ENCODE results near the gene NACC2. TPM values are rescaled to one million over a fixed set of nuclear protein-coding genes. Genes with fewer than 3 reads are reported as not detected.

Gene NACC2
- total and polyA plus RNA-seq, 9 of the 15 experiments (the other 6 are each of a cell fraction or from before 2014, with no cell fraction given): 0.70 to 25.1 (median 5.6) TPM

- WGBS (ENCODE audit: insufficient coverage, low coverage, missing lambda C conversion rate): 95% methylated on average over 11 of the region's 22 CpGs
- Histone ChIP-seq H3K9ac (ENCODE audit: insufficient read depth in 1 of 2, low read depth in 2 of 2, low read length in 2 of 2) (no peak overlapping the region; a peak in 1 of 4 replicates), H3K27ac (ENCODE audit: extremely low read depth, low read depth, low read length) (no peak overlapping the region), H3K79me2 (ENCODE audit: control insufficient read depth, insufficient read depth, low read length) (peaks cover 5% of the 10 kb centered on the region; the same call in 1 of the 3 replicates), H3K9me1 (ENCODE audit: control insufficient read depth, insufficient read depth, low read length) (peaks cover 12% of the 10 kb centered on the region), H3K9me3 (replicated peaks; ENCODE audit: control insufficient read depth, insufficient read depth, low read depth, low read length) (no peaks in the 10 kb centered on the region), H3K4me2 (ENCODE audit: insufficient read depth, low read length) (no peak overlapping the region), H4K20me1 (replicated peaks; ENCODE audit: control insufficient read depth, insufficient read depth, low read length) (no peaks in the 10 kb centered on the region), H3K4me1 (replicated peaks in 1 of 2; ENCODE audit: control insufficient read depth in 2 of 2, insufficient read depth in 2 of 2, low read length in 2 of 2) (peaks cover 0 to 66% of the 10 kb centered on the region in 2 experiments; a peak in 2 of 5 replicates), H3K36me3 (ENCODE audit: control insufficient read depth, insufficient read depth, low read length) (peaks cover 60% of the 10 kb centered on the region; the same call in 1 of the 3 replicates), H3K4me3 (no peak overlapping the region), H2AFZ (ENCODE audit: low read depth, low read length) (no peak overlapping the region), H3K27me3 (ENCODE audit: control insufficient read depth in 2 of 2, insufficient read depth in 2 of 2, low read length in 2 of 2) (no peaks in the 10 kb centered on the region)
- in situ Hi-C loops (cut with MboI): no loop called here
- CTCF ChIA-PET (ENCODE audit: low intra/inter-chr PET ratio): no interaction called here
- DNase-seq (ENCODE audit: extremely low read depth in 1 of 4, low spot score in 3 of 4): no peak
- no peak for TF ChIP-seq POLR2H (tag; IDR thresholded peaks at IDR 0.05; ENCODE audit: low read depth)
- TF ChIP-seq YY1 (IDR thresholded peaks at IDR 0.05; ENCODE audit: borderline replicate concordance in 1 of 3, control insufficient read depth in 1 of 3, extremely low read depth in 1 of 3, insufficient read depth in 3 of 3, insufficient read length in 1 of 3, insufficient replicate concordance in 2 of 3, low read depth in 1 of 3, low read length in 2 of 3): no peak
- peak; percentile 23; the same call in 1 of the 2 replicates for TF ChIP-seq POLR2G (IDR thresholded peaks at IDR 0.05; ENCODE audit: low read depth, low read length)
- no peak for ATAC-seq
- POLR2A ChIA-PET: interaction anchor here (0.6 kb wide), 1 partner anchor 508 kb away, joined by 3 read pairs; no protein-coding TSS in a partner anchor
- no peak for FAIRE-seq
- intact Hi-C loops (cut with micrococcal nuclease): no loop called here
- no TSS peak for BruUV-seq (replicated peaks)
Measured at GRCh38 chr9:136013116-136013515, 82.0 kb downstream of the NACC2 start.

- Histone ChIP-seq H3K4me3 (no peak overlapping the region), H2AFZ (ENCODE audit: low read depth, low read length) (no peak overlapping the region), H3K36me3 (ENCODE audit: control insufficient read depth, insufficient read depth, low read length) (peaks cover 61% of the 10 kb centered on the region; the same call in 1 of the 3 replicates), H3K27me3 (ENCODE audit: control insufficient read depth in 2 of 2, insufficient read depth in 2 of 2, low read length in 2 of 2) (no peaks in the 10 kb centered on the region), H3K79me2 (ENCODE audit: control insufficient read depth, insufficient read depth, low read length) (peaks cover 5% of the 10 kb centered on the region; the same call in 1 of the 3 replicates), H3K9me3 (replicated peaks; ENCODE audit: control insufficient read depth, insufficient read depth, low read depth, low read length) (no peaks in the 10 kb centered on the region), H3K9ac (ENCODE audit: insufficient read depth in 1 of 2, low read depth in 2 of 2, low read length in 2 of 2) (no peak overlapping the region), H3K4me2 (ENCODE audit: insufficient read depth, low read length) (no peak overlapping the region), H3K9me1 (ENCODE audit: control insufficient read depth, insufficient read depth, low read length) (peaks cover 15% of the 10 kb centered on the region), H4K20me1 (replicated peaks; ENCODE audit: control insufficient read depth, insufficient read depth, low read length) (no peaks in the 10 kb centered on the region), H3K4me1 (replicated peaks in 1 of 2; ENCODE audit: control insufficient read depth in 2 of 2, insufficient read depth in 2 of 2, low read length in 2 of 2) (peaks cover 0 to 66% of the 10 kb centered on the region in 2 experiments; a peak in 2 of 5 replicates), H3K27ac (ENCODE audit: extremely low read depth, low read depth, low read length) (no peak overlapping the region)
- BruUV-seq (replicated peaks): no TSS peak
- no peak for FAIRE-seq
- DNase-seq (ENCODE audit: extremely low read depth in 1 of 4, low spot score in 3 of 4): peak in 1 of 4 experiments; percentile 44
- ATAC-seq: no peak
- POLR2A ChIA-PET: interaction anchor here (0.6 to 1.0 kb wide), 2 partner anchors 10 to 507 kb away, joined by 3 to 4 read pairs; no protein-coding TSS in a partner anchor
- intact Hi-C loops (cut with micrococcal nuclease): no loop called here
- CTCF ChIA-PET (ENCODE audit: low intra/inter-chr PET ratio): no interaction called here
- TF ChIP-seq ZNF583 (CRISPR knock-in tag; IDR thresholded peaks at IDR 0.05) (no peak), E2F3 (CRISPR knock-in tag; IDR thresholded peaks at IDR 0.05) (no peak), EGR1 (conservative IDR thresholded peaks at IDR 0.05) (peak; percentile 36)
- in situ Hi-C loops (cut with MboI): no loop called here
- 83% methylated on average over 18 of the region's 18 CpGs for WGBS (ENCODE audit: insufficient coverage, low coverage, missing lambda C conversion rate)
Measured at GRCh38 chr9:136012651-136013050, 82.4 kb downstream of the NACC2 start.

Data from K562 (cell line).